ENCODE measurements around the gene NT5C3B.

Gene NT5C3B

DNA sequence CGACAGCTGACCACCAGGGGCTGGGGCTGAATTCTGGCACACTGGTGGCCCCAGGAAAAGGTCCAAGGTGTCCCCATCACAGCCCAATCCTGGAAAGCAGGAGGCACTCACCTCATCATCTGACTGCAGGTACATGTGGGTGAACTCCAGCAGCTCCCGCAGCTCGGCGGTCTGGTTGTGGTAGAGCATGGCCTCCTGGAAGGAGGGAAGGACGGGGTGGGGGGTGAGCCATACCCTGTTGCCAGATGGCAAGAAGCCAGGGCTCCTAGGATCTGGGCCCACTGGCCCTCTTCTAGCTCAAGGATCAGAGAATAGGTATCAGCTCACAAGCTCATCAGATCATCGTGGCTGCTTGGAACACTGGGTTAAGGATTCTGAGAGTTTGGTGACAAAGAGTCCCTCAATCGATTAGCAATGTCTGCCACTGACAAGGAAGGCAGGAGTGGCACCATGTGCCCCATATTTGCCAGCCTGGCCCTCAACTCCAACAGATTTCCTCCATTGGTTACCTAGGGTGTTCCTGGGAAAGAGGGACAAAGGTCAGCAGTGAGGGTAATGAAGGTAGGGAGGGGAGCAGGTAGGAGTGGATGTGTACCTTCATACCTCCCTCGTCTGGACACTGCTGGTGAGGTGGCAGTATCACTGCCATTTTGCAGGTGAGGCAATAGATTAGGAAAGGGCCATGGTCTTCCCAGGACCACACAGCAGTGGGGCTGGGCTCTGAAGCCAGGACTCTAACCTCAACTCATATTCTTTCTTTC is 29.2 kb downstream of the NT5C3B start:
- H3K4me2 ChIP-seq = no peak overlapping the region
- H3K9me3 ChIP-seq (replicated peaks in 1 of 11) = no peaks in the 10 kb centered on the region
- no peak overlapping the region for H3K9ac ChIP-seq
- H3K4me3 ChIP-seq = no peak overlapping the region
- H3K4me1 ChIP-seq = peaks cover 30 to 37% (median 35%) of the 10 kb centered on the region in 10 experiments
- 0 out of 22 replicates have a peak, but pooled peaks cover 0 to 12% (median 0%) of the 10 kb centered on the region in 11 experiments for H3K36me3 ChIP-seq
- peaks cover 0 to 6% (median 0%) of the 10 kb centered on the region in 11 experiments; a peak in 4 of 22 replicates for H3K27me3 ChIP-seq
- H3K27ac ChIP-seq = no peak overlapping the region
- peaks cover 0 to 16% (median 0%) of the 10 kb centered on the region in 11 experiments; a peak in 6 of 22 replicates for H4K20me1 ChIP-seq
- no peak for TF ChIP-seq Cebpa-rat (IDR thresholded peaks at IDR 0.05)

DNA sequence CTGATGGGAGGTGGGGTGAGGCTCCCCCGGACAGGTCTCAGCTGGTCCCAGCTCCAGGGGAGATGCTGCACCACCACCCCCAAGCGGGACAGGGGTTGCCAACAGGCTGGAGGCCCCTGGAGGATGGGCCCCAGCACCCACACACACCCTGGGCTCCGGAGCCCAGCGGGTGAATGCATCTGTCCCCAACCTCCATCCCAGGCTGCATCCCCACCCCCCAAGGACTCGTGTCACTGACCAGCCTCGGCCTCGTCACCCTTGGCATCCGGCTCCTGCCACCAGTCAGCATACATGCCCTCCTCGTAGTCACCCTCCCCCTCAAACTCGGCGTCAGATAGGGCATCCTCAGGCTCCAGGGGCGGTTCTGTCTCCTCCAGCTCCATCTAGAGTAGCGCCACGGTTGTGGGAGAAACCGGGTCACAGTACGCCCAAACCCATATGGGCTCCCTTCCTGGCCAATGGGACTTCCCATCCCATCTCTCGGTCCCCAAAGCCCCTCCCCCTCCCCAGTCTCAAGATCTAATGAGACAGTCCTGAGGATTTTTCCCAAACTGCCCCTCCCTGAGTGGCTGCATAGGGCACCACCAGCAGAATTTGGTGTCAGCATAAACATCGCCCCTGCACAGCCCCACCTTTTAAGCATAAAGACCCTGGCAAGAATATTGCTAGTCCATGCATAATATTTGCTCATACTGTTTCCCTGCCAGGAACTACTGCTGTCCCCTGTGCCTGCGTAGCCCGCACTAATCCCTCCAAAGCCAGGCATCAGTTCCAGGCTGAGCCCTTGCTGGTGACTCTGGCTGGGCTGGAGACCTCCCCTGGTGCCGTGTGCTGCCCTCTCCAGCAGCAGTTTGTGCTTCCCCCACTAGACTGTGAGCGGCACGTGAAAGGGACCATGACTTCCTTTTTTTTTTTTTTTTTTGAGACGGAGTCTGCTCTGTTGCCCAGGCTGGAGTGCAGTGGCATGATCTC is 32.7 kb downstream of the NT5C3B start:
- Histone ChIP-seq H3K4me2 (peak overlapping the region; percentile 54 to 81 (median 61)), H3K9ac (0 out of 22 replicates have a peak overlapping the region, but pooled peaks of 1 of the 11 experiments have one; percentile 39)

DNA sequence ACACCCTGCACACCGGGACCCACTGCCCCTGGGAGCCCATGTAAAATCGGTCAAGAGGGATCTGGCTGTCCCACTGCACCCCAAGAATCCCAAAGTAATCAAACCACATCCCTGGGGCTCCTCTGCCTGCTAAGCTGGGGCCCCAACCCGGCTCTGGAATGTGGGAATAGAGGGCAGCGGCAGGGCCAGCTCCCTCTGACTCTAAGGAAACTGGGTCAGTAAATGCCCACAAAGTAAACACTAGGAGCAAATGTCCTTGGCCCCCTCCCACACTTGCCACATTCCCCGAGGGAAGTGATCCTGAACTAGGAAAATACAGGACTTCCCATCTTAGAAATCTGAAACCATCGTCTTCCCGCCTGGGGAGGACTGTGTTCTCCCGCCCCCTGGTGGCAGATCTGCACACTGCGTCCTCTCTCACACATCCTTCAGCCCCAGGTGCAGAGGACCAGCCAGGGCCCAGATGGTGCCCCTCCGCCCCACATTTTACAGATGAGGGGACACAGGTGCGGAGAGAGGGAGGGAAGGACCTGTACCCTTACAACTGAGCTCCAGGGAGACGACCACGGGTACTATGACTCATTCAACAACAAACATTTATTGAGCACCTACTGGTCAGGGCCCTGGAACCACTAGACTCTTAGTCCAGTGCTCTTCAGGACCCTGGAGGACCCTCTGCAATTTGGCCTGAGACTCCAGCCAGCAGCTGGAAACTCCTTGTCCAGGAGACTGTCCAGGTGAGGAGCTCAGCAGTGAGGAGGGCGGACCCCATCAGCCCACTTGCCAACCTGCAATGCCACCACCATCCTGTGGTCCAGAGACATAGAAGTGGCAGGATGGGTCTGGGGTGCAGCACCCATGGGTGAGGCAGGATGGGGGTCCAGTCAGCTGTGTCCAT is 34.4 kb downstream of the NT5C3B start:
- H4K20me1 ChIP-seq = no peaks in the 10 kb centered on the region; a peak in 1 of 22 replicates
- no peaks in the 10 kb centered on the region for H3K27me3 ChIP-seq
- H3K4me2 ChIP-seq = peak overlapping the region; percentile 20 to 69 (median 52); a peak in 19 of 22 replicates
- no peak overlapping the region for H3K4me3 ChIP-seq
- no peaks in the 10 kb centered on the region for H3K9me3 ChIP-seq (replicated peaks in 1 of 11)
- H3K4me1 ChIP-seq = peaks cover 19 to 33% (median 29%) of the 10 kb centered on the region in 10 experiments; a peak in 19 of 20 replicates
- 0 out of 22 replicates have a peak, but pooled peaks cover 0 to 5% (median 0%) of the 10 kb centered on the region in 11 experiments for H3K36me3 ChIP-seq
- TF ChIP-seq Cebpa-rat (IDR thresholded peaks at IDR 0.05) = no peak
- peak overlapping the region in 3 of 11 experiments; percentile 6 to 26 (median 25); a peak in 2 of 22 replicates for H3K9ac ChIP-seq
- H3K27ac ChIP-seq = 0 out of 22 replicates have a peak overlapping the region, but pooled peaks of 1 of the 11 experiments have one; percentile 21

More for the DNA sequence above, 32.7 kb downstream of the NT5C3B start:
- TF ChIP-seq Cebpa-rat (IDR thresholded peaks at IDR 0.05) = no peak
- Histone ChIP-seq H3K27ac (0 out of 22 replicates have a peak overlapping the region, but pooled peaks of 1 of the 11 experiments have one; percentile 14), H3K36me3 (0 out of 22 replicates have a peak, but pooled peaks cover 0 to 12% (median 0%) of the 10 kb centered on the region in 11 experiments), H3K4me1 (peaks cover 18 to 33% (median 29%) of the 10 kb centered on the region in 10 experiments; a peak in 19 of 20 replicates), H3K9me3 (replicated peaks in 1 of 11) (no peaks in the 10 kb centered on the region), H3K4me3 (no peak overlapping the region), H4K20me1 (no peaks in the 10 kb centered on the region; a peak in 2 of 22 replicates), H3K27me3 (no peaks in the 10 kb centered on the region)

DNA sequence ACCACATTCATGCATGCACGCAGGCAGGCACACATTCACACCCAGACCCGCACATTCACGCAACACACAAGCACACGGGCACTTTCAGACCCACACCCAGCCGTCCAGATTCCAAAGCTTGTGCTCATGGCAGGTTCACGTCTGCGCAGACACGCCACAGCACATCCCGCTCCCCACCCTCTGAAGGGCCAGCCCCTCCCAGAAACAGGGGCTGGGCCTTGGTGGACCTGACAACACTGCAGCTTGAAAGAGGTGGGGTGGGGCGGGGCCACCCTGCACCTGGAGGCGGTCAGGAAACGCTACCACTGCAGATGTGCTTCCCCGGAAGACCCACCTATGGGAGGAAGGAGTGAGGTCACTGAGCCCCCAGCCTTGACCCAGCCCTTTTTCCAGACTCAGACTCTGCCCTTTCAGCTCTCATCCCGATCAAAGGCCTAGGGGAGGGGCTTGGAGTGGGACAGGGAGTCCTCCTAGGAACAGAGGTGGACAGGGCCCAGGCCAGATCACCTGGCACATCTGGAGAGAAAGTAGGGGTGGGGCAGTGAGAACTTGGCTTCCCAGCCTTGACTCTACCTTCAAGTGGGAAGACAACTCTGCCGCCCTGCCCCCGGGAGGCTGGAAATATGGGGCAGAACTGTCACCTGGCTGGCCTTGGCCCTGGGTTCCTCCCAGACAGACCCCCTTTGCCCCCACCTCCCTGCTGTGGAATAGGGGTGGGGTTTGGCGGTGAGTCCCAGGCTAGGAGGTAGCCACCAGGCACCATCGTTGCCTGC is 35.2 kb downstream of the NT5C3B start:
- H3K27ac ChIP-seq = peak overlapping the region in 2 of 11 experiments; percentile 8 to 21; a peak in 1 of 22 replicates
- H3K4me3 ChIP-seq = no peak overlapping the region
- H4K20me1 ChIP-seq = no peaks in the 10 kb centered on the region; a peak in 1 of 22 replicates
- no peaks in the 10 kb centered on the region for H3K36me3 ChIP-seq
- peak overlapping the region in 2 of 11 experiments; percentile 2 to 6; a peak in 4 of 22 replicates for H3K9ac ChIP-seq
- H3K4me2 ChIP-seq = peak overlapping the region in 10 of 11 experiments; percentile 20 to 69 (median 54); a peak in 19 of 22 replicates
- no peak for TF ChIP-seq Cebpa-rat (IDR thresholded peaks at IDR 0.05)
- peaks cover 27 to 35% (median 32%) of the 10 kb centered on the region in 10 experiments for H3K4me1 ChIP-seq
- H3K9me3 ChIP-seq (replicated peaks in 1 of 11) = no peaks in the 10 kb centered on the region
- H3K27me3 ChIP-seq = no peaks in the 10 kb centered on the region

DNA sequence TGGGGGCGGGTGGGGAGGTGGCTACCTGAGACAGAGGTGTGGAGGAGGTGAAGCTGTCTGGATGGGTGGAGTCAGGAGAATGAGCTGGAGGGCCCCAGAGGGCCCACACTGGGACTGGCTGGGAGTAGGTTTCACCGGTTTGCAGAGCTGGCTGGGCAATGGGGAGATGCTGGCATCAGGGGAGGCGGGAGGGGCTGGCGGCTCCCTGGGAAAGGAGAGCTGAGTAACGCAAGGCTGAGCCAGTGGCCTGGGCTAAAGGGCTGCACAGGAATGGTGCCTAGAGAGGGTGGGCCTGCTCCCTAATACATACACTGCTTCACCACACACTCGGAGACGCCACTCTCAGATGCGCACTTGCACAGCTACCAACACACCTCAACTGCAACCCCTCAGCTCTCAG is 36.7 kb downstream of the NT5C3B start:
- Histone ChIP-seq H3K4me1 (peaks cover 23 to 39% (median 32%) of the 10 kb centered on the region in 10 experiments), H3K36me3 (no peaks in the 10 kb centered on the region), H3K4me2 (no peak overlapping the region), H3K9ac (no peak overlapping the region), H4K20me1 (no peaks in the 10 kb centered on the region; a peak in 1 of 22 replicates), H3K27me3 (no peaks in the 10 kb centered on the region), H3K27ac (no peak overlapping the region), H3K4me3 (no peak overlapping the region), H3K9me3 (replicated peaks in 1 of 11) (no peaks in the 10 kb centered on the region)
- TF ChIP-seq Cebpa-rat (IDR thresholded peaks at IDR 0.05) = no peak

DNA sequence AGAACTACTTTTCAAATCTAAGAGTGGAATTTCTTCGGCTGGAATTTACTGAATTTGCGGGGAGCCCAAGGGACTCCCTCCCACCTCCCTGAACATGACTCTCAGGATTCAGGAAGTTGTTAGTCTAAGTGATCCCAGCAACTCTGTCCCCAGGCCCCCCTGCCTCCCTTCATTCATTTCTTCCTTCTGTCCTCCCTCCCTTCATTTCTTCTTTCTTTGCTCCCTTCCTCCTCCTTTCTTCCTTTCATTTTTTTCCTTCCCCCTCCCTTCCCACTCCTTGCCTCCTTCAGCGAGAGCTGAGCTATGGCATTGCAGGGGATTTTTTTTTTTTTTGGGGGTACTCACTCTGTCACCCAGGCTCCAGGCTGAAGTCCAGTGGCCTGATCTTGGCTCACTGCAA is 38.7 kb downstream of the NT5C3B start:
- Histone ChIP-seq H4K20me1 (no peaks in the 10 kb centered on the region), H3K4me2 (no peak overlapping the region), H3K4me3 (no peak overlapping the region), H3K9me3 (replicated peaks in 1 of 11) (no peaks in the 10 kb centered on the region), H3K36me3 (no peaks in the 10 kb centered on the region), H3K27me3 (no peaks in the 10 kb centered on the region), H3K27ac (no peak overlapping the region), H3K9ac (no peak overlapping the region), H3K4me1 (peaks cover 24 to 42% (median 34%) of the 10 kb centered on the region in 10 experiments)
- no peak for TF ChIP-seq Cebpa-rat (IDR thresholded peaks at IDR 0.05)

DNA sequence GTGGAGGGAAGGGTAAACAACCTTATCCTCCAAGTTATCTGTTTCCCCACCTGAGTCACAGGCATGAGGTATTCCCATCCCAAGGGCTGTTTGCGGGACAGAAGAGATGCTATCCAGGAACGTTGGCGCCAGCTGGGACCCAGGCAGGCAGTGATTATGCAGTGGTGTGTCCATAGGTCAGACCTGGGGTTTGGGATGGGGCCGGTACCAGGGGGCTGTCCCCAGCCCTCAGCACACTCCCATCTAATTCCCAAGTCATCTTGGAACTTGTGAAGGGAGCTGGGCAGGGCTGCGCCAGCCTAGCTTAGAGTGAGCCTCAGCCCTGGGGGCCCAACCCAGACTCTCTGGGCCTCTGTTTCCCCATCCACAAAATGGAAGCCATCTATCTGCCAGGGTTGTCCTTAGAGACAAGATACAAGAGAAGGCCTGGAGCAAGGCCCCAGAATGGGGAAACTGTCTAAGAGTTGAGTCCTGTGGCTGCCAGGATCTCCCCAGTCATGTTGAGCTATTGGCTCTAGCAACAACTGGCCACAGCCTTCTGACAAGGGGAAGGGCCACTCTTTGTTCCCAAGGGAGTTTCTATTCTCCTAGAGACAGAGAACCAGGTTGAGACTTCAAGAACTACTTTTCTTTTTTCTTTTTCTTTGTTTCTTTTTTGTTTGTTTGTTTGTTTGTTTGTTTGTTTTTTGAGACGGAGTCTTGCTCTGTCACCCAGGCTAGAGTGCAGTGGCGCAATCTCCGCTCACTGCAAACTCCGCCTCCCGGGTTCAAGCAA is 39.7 kb downstream of the NT5C3B start:
- Histone ChIP-seq H3K27me3 (no peaks in the 10 kb centered on the region), H3K4me2 (peak overlapping the region in 5 of 11 experiments; percentile 6 to 38 (median 27); a peak in 7 of 22 replicates), H3K36me3 (no peaks in the 10 kb centered on the region), H4K20me1 (no peaks in the 10 kb centered on the region), H3K4me3 (no peak overlapping the region), H3K27ac (no peak overlapping the region; a peak in 1 of 22 replicates), H3K4me1 (peaks cover 24 to 48% (median 34%) of the 10 kb centered on the region in 10 experiments), H3K9ac (no peak overlapping the region), H3K9me3 (replicated peaks in 1 of 11) (no peaks in the 10 kb centered on the region)
- no peak for TF ChIP-seq Cebpa-rat (IDR thresholded peaks at IDR 0.05)

Data from BLaER1 treated with 17β-estradiol and CSF1 and Interleukin-3, amounts not matched to agents 10 nM and 100 nM (cell line).